Large intestine (tissue), 1 donor: Measurements from ENCODE around the gene ADISSP. TPM values are rescaled to one million over a fixed set of nuclear protein-coding genes. Genes with fewer than 3 reads are reported as not detected.

Experiments used
- polyA plus RNA-seq: library from polyadenylated mRNA; unstranded; fragments of 120-200 nt; gene quantifications from one replicate; pipeline ENCODE4 v1.2.1, GENCODE V29; 2013

The ADISSP gene
- polyA plus RNA-seq, 1 donor: 20.5 TPM

Other genes starting within 250 kb of the ADISSP start
- gene GFRA4, start 104.4 kb downstream of the ADISSP start, polyA plus RNA-seq: not detected
- 15.5 TPM for gene ADAM33, start 85.7 kb downstream of the ADISSP start, polyA plus RNA-seq
- 4.3 TPM for gene SIGLEC1, start 55.2 kb downstream of the ADISSP start, polyA plus RNA-seq
- 6.3 TPM for gene HSPA12B, start 35.1 kb downstream of the ADISSP start, polyA plus RNA-seq
- 0.19 TPM for gene SPEF1, start 13.7 kb upstream of the ADISSP start, polyA plus RNA-seq
- 57.5 TPM for gene CENPB, start 19.0 kb upstream of the ADISSP start, polyA plus RNA-seq
- 34.3 TPM for gene CDC25B, start 28.6 kb upstream of the ADISSP start, polyA plus RNA-seq
- 8.2 TPM for gene AP5S1, start 52.8 kb upstream of the ADISSP start, polyA plus RNA-seq
- gene MAVS, start 79.1 kb upstream of the ADISSP start, polyA plus RNA-seq: 28.4 TPM
- 24.3 TPM for gene PANK2, start 121.6 kb upstream of the ADISSP start, polyA plus RNA-seq
- gene RNF24, start 247.8 kb upstream of the ADISSP start, polyA plus RNA-seq: 8.6 TPM